ENCODE measurements around the gene ZNF33B. TPM values are rescaled to one million over a fixed set of nuclear protein-coding genes. Genes with fewer than 3 reads are reported as not detected.

The ZNF33B gene
- 7.1 and 11.4 TPM in 2 replicates for total RNA-seq (2014; rRNA removed; shearing (Covaris generic))
- polyA plus RNA-seq (2014; cell fraction: nucleus; rRNA removed): 14.7 and 16.7 TPM in 2 replicates

DNA sequence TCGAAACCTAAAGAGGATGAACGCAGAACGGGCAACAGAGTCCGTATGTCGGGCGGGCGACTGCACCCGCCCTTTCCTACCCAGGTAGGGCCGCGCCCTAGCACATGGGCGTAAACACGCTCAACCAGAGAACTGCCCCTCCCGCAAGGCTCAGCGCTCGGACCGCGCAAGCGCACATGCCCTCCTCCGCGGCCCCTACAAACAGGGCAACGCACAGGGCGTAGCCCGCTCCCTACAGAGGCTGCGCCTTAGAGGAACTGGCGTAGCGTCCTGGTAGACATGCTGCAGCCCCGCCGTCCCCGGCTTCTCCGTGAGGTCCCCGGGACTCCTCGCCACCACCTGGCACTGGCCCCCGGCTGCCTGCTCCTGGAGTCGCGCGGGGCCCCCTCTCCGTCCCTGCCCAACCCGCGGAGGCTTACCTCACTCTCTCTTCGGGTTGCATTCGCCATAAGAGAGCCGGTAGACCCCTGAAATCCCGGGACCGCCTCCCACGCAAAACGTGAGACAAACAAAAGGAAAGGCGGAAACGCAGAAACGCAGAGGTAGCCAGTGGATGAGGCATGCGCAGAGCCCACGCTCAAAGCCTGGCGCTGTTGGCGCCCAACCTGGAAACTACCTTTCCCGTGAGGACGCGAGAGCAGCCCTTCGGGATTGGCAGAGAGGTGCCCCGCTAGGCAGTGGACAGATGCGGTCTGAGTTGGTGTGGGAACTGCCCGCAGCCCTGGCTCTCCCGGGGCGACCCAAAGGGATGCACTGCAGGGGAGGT is at the start of gene ZNF33B:
TSS of gene ZNF33B (minus strand) at position 516 of the 766 bp plus-strand sequence. CDS start 1,642 bp downstream, outside the sequence.
- peak; percentile 93 for DNase-seq (ENCODE audit: extremely low read depth, low read depth)

- DNase-seq (ENCODE audit: extremely low read depth, low read depth): no peak
Measured at GRCh38 chr10:42684517-42684916, 46.1 kb upstream of the ZNF33B start.

- DNase-seq (ENCODE audit: extremely low read depth, low read depth): no peak
Measured at GRCh38 chr10:42680267-42680666, 41.9 kb upstream of the ZNF33B start.

- peak; percentile 13 for DNase-seq (ENCODE audit: extremely low read depth, low read depth)
Measured at GRCh38 chr10:42665181-42665979, 27.0 kb upstream of the ZNF33B start.

DNA sequence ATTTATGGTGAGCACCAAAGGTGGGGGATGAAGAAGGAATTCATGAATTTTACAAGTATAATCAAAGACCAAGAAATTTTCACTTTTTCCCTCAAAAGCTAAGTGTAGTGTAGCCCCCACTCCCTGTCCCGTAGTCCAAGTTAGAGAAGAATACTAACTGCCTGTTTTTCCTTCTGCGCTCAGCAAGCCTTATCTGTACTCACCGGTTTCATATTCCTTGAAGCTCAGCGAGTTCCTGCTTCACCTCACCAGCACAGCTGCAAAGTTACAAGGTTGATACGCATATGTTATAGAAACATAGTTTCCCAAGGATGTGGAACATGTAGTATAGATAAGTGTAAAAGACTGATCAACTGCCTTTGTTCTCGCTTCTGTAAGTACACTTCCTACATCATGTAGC is 16.0 kb upstream of the ZNF33B start:
- no peak for DNase-seq (ENCODE audit: extremely low read depth, low read depth)

GRCh38 chr10:42652858-42653257 is 14.5 kb upstream of the ZNF33B start:
- DNase-seq (ENCODE audit: extremely low read depth, low read depth): no peak

GRCh38 chr10:42650374-42650773 is 12.0 kb upstream of the ZNF33B start:
- DNase-seq (ENCODE audit: extremely low read depth, low read depth): no peak

- DNase-seq (ENCODE audit: extremely low read depth, low read depth): no peak
Measured at GRCh38 chr10:42648512-42648911, 10.1 kb upstream of the ZNF33B start.

- DNase-seq (ENCODE audit: extremely low read depth, low read depth): no peak
Measured at GRCh38 chr10:42646687-42647640, 8.6 kb upstream of the ZNF33B start.

DNA sequence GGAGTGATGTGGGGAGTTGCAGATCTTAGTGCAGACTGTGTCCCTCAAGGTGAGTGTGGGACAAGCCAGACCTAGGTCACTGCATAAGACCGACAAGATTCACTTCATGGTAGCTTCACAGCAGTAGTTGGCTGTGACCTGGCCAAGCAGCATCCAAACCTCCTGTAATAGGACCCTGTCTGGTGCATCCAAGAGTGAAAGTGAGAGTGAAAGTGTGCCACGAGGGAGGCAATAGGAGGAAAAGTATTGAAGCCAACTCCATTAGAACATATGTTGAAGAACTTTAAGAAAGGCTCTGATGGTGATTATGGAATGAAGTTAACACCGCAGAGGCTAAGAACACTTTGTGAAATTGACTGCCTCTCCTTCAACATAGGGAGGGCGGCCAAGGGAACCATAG is 7.8 kb upstream of the ZNF33B start:
- DNase-seq (ENCODE audit: extremely low read depth, low read depth): no peak

DNA sequence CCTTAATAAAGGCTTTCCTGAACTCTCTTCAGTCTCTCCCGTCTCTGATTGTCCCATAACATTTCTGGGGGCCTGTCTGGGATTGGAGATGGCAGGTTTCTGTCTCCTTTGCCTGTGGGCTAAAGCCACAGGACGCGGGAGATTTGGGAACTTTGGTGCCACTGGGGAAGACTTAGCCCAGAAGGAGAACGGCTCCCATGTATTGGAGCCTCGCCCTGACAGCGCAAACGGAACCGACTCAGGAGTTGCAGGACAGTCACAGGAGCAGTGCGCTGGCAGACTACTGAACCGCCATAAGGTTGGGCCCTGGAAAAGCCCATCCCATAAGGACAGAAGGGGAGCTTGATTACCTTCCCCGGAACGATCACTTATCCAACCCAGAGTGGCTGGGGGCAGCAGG is 7.1 kb upstream of the ZNF33B start:
- DNase-seq (ENCODE audit: extremely low read depth, low read depth): no peak

DNA sequence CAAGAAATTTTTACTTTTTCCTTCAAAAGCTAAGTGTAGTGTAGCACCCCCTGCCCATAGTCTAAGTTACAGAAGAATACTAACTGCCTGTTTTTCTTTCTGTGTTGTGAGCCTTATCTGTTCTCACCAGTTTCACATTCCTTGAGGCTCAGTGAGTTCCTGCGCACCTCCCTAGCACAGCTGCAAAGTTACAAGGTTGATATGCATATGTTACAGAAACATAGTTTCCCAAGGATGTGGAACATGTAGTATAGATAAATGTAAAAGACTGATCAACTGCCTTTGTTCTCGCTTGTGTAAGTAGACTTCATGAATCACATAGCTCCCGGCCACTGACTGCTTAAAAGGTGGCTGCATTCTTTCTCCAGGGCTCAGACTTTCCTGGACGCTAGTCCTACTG is 6.7 kb upstream of the ZNF33B start:
- DNase-seq (ENCODE audit: extremely low read depth, low read depth): no peak

- no peak for DNase-seq (ENCODE audit: extremely low read depth, low read depth)
Measured at GRCh38 chr10:42640610-42641229, 2.4 kb upstream of the ZNF33B start.

GRCh38 chr10:42638821-42639270 is 476 bp upstream of the ZNF33B start:
- no peak for DNase-seq (ENCODE audit: extremely low read depth, low read depth)

DNA sequence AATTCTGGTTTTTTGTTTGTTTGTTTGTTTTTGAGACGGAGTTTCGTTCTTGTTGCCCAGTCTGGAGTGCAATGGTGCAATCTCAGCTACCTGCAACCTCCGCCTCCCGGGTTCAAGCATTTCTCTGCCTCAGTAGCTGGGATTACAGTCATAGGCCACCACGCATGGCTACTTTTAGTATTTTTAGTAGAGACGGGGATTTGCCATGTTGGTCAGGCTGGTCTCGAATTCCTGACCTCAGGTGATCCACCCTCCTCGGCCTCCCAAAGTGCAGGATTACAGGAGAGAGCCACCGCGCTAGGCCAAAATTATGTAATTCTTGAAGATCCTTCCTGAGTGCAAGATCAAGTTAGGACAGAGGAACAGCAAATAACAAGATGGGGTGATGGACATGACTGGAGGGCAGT is 719 bp downstream of the ZNF33B start:
- DNase-seq (ENCODE audit: extremely low read depth, low read depth): no peak

DNA sequence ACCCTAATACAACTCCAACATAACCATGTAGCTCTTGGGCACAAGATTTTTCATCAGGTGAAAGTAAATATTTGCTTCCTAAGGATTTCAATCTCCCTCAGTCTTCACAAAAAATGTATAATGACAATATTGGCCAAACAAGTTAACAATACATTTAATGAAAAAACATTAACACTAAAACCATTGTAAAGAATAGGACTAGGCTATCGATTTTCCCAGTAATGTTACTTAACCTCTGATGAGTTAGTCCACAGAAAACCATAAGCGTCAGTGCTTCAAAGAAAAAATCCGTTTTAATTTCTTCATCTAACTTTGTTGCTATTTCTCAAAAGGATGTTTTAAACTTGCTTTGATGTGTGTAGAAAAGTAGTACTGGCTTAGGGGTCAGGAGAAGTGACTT is 1.2 kb downstream of the ZNF33B start:
- no peak for DNase-seq (ENCODE audit: extremely low read depth, low read depth)

- no peak for DNase-seq (ENCODE audit: extremely low read depth, low read depth)
Measured at GRCh38 chr10:42635098-42635497, 3.3 kb downstream of the ZNF33B start.

GRCh38 chr10:42632564-42632963 is 5.8 kb downstream of the ZNF33B start:
- no peak for DNase-seq (ENCODE audit: extremely low read depth, low read depth)

DNA sequence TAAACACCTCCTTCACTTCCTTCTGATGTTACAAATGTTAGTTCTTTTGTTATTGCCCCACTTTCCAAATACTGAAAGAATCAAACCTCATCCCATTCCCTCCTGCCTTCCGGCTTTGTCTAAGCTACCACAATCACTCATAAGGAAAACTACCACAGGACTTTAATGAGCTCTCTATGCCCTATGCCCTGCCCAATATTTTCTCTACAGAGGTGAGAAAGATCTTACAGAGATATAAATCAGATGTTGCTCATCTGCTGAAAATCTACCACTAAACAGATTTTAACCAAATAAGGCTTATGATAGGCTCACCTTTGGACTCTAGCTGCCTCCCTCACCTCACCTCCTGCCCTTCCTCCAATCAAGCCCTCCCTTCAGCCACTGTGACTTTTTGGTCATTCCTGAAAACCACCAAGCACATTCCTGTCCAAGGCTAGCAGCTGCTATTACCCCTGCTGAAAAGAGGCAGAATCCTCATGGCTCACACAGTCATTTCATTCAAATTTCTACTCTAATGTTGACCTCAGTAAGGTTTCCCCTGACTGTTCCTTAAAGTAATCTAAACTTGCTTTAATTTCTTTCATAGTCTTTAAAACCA is 7.7 kb downstream of the ZNF33B start:
- no peak for DNase-seq (ENCODE audit: extremely low read depth, low read depth)

DNA sequence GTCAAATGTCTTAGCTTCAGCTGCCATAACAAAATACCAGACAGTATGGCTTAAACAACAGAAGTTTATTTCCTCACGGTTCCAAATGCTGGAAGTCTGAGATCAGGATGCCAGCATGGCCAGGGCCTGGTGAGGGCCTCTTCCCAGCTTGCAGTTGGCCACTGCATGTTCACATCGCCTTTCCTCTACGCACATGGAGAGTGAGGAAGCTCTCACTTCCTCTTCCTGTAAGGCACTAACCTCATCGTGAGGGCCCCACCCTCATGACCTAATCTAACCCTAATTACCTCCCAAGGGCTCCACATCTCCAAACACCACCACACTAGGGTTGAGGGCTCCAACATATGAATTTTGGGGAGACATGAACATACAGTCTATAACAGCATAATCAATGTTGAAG is 14.4 kb downstream of the ZNF33B start:
- no peak for DNase-seq (ENCODE audit: extremely low read depth, low read depth)
